Measurements from ENCODE around the gene SMCO2. TPM values are rescaled to one million over a fixed set of nuclear protein-coding genes. Genes with fewer than 3 reads are reported as not detected.

The SMCO2 gene
- polyA plus RNA-seq, 3 donors = 17.4 TPM; not detected in 2

DNA sequence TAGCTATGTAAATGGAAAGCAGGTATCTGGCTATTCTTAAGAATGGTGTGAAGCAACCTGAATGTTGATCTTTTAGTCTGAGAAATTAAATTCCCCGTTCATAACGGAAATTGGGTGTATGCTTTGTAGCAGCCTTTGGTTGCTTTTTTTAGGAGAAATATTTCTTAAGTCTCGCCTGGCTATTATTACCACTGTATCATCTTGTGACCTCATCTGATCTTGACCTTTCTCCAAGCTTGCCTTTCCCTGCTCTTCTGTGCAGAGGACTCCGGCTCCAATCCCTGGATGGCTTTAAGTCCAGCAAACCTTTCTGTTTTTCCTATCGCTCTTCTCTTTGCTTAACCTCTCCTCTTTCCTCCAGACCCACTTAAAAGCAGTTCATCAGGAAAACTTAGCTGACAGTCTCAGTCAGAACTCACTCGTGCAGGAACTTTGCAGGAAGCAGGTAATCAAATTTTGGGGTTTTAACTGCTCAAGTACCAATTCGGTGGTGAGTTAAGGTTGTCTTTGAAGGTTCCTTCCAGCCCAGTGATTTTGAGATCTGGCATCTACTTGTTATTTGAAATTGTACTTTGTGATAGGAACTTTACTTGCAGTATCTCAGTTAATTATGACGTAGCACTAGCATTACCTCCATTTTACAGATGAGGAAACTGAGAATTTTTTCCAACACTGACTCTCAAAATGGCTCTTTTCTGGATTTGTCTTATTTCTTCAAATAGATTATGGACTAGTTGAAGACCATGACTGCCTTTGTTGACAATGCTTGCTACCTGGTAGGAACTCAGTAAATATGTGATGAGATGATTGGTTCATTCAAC is 91.5 kb downstream of the SMCO2 start:
- no peak overlapping the region for H3K4me3 Mint-ChIP-seq
- no peaks in the 10 kb centered on the region for H3K27me3 ChIP-seq (ENCODE audit: control insufficient read depth in 2 of 2, insufficient read depth in 2 of 2, low read length in 2 of 2)
- H3K36me3 ChIP-seq (replicated peaks in 1 of 2; ENCODE audit: control insufficient read depth in 1 of 2, insufficient read depth in 2 of 2, low read length in 2 of 2) = no peaks in the 10 kb centered on the region
- H3K4me3 ChIP-seq (replicated peaks in 1 of 3; ENCODE audit: low read depth in 2 of 3, low read length in 3 of 3) = no peak overlapping the region
- no peaks in the 10 kb centered on the region for H3K36me3 Mint-ChIP-seq
- H3K9me3 ChIP-seq (replicated peaks in 1 of 2; ENCODE audit: control insufficient read depth in 1 of 2, insufficient read depth in 1 of 2, low read length in 2 of 2) = no peaks in the 10 kb centered on the region
- H3K27ac Mint-ChIP-seq = no peak overlapping the region
- H3K4me1 ChIP-seq (ENCODE audit: control insufficient read depth in 1 of 2, insufficient read depth in 2 of 2, low read length in 2 of 2) = no peaks in the 10 kb centered on the region
- no peak for DNase-seq
- H3K27ac ChIP-seq (ENCODE audit: low read depth in 1 of 2, low read length in 2 of 2) = no peak overlapping the region
- 83% methylated on average over 4 of the region's 8 CpGs for WGBS (ENCODE audit: insufficient coverage)
- H3K4me1 Mint-ChIP-seq = peaks cover 10% of the 10 kb centered on the region
- H3K4me2 ChIP-seq (replicated peaks; ENCODE audit: extremely low read depth, low read length, poor library complexity, severe bottlenecking) = no peak overlapping the region
- intact Hi-C loops (cut with micrococcal nuclease) = no loop called here
- peaks cover 0 to 2% (median 1%) of the 10 kb centered on the region in 3 donors for H3K27me3 Mint-ChIP-seq (ENCODE audit: low read depth in 3 of 3)
- no peaks in the 10 kb centered on the region for H4K20me1 ChIP-seq (ENCODE audit: insufficient read depth, low read length)
- TF ChIP-seq, protein P1, sequence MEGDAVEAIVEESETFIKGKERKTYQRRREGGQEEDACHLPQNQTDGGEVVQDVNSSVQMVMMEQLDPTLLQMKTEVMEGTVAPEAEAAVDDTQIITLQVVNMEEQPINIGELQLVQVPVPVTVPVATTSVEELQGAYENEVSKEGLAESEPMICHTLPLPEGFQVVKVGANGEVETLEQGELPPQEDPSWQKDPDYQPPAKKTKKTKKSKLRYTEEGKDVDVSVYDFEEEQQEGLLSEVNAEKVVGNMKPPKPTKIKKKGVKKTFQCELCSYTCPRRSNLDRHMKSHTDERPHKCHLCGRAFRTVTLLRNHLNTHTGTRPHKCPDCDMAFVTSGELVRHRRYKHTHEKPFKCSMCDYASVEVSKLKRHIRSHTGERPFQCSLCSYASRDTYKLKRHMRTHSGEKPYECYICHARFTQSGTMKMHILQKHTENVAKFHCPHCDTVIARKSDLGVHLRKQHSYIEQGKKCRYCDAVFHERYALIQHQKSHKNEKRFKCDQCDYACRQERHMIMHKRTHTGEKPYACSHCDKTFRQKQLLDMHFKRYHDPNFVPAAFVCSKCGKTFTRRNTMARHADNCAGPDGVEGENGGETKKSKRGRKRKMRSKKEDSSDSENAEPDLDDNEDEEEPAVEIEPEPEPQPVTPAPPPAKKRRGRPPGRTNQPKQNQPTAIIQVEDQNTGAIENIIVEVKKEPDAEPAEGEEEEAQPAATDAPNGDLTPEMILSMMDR (IDR thresholded peaks at IDR 0.05) = no peak
- no peaks in the 10 kb centered on the region for H3K79me2 ChIP-seq (ENCODE audit: insufficient read depth, low read length)
- no peak overlapping the region for H3K9ac ChIP-seq (ENCODE audit: insufficient read depth, low read length, poor library complexity, severe bottlenecking)
- no peak overlapping the region for H2AFZ ChIP-seq (ENCODE audit: insufficient read depth, low read depth, low read length, poor library complexity, severe bottlenecking)
- H3K9me3 Mint-ChIP-seq = peaks cover 0 to 3% (median 0%) of the 10 kb centered on the region in 7 donors

DNA sequence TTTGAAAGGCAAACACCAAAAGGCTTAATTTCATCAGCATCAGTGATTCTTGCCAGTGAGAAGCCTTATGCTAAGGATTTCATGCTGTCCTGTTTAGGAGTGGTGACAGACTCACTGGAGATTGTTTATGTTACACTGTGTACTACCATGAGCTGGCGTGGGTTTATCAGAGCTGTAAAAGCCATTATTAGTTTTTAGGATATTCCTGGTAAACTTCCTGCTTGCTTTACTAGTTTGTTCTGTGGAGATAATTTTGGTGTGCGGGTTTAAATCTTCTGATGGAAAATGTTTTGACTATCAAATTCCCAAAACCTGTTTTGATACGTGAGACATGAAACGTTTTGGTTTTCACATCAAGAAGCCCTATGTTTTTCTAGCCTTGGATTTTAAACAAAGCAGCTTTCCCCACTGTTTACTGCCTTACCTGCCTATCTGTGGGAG is 92.7 kb downstream of the SMCO2 start:
- intact Hi-C loops (cut with micrococcal nuclease) = no loop called here
- Mint-ChIP-seq H3K27ac (no peak overlapping the region), H3K4me3 (no peak overlapping the region), H3K27me3 (ENCODE audit: low read depth in 3 of 3) (peaks cover 0 to 2% (median 1%) of the 10 kb centered on the region in 3 donors), H3K9me3 (peaks cover 0 to 3% (median 0%) of the 10 kb centered on the region in 7 donors), H3K4me1 (peaks cover 10% of the 10 kb centered on the region), H3K36me3 (no peaks in the 10 kb centered on the region)
- WGBS (ENCODE audit: insufficient coverage) = 83% methylated on average over 1 of the region's 4 CpGs
- no peaks in the 10 kb centered on the region for H4K20me1 ChIP-seq (ENCODE audit: insufficient read depth, low read length)
- no peak for DNase-seq
- no peak overlapping the region for H3K4me3 ChIP-seq (replicated peaks in 1 of 3; ENCODE audit: low read depth in 2 of 3, low read length in 3 of 3)
- H3K9me3 ChIP-seq (replicated peaks in 1 of 2; ENCODE audit: control insufficient read depth in 1 of 2, insufficient read depth in 1 of 2, low read length in 2 of 2) = no peaks in the 10 kb centered on the region
- H3K4me1 ChIP-seq (ENCODE audit: control insufficient read depth in 1 of 2, insufficient read depth in 2 of 2, low read length in 2 of 2) = no peaks in the 10 kb centered on the region
- H3K9ac ChIP-seq (ENCODE audit: insufficient read depth, low read length, poor library complexity, severe bottlenecking) = no peak overlapping the region
- H3K27me3 ChIP-seq (ENCODE audit: control insufficient read depth in 2 of 2, insufficient read depth in 2 of 2, low read length in 2 of 2) = no peaks in the 10 kb centered on the region
- H3K79me2 ChIP-seq (ENCODE audit: insufficient read depth, low read length) = no peaks in the 10 kb centered on the region
- TF ChIP-seq, protein P1 (IDR thresholded peaks at IDR 0.05) = no peak
- H2AFZ ChIP-seq (ENCODE audit: insufficient read depth, low read depth, low read length, poor library complexity, severe bottlenecking) = no peak overlapping the region
- H3K4me2 ChIP-seq (replicated peaks; ENCODE audit: extremely low read depth, low read length, poor library complexity, severe bottlenecking) = no peak overlapping the region
- no peaks in the 10 kb centered on the region for H3K36me3 ChIP-seq (replicated peaks in 1 of 2; ENCODE audit: control insufficient read depth in 1 of 2, insufficient read depth in 2 of 2, low read length in 2 of 2)
- H3K27ac ChIP-seq (ENCODE audit: low read depth in 1 of 2, low read length in 2 of 2) = no peak overlapping the region
